Hepatocyte (in vitro differentiated cells): Measurements from ENCODE around the gene ENO2. TPM values are rescaled to one million over a fixed set of nuclear protein-coding genes. Genes with fewer than 3 reads are reported as not detected.

Experiments
- DNase-seq: peaks from one replicate; pipeline ENCODE4 v3.0.0-alpha.2; 2016; ENCODE audit warnings: low spot score
- H2AFZ ChIP-seq: fragments of 200-600 bp; sonication (generic); 2 replicates; pipeline ENCODE4 v1.6.0; 2016; ENCODE audit warnings: antibody characterized with exemption, mild to moderate bottlenecking
- H3K27ac ChIP-seq: fragments of 200-600 bp; sonication (generic); 2 replicates; pipeline ENCODE4 v1.5.1; 2016; ENCODE audit warnings: mild to moderate bottlenecking
- H3K27me3 ChIP-seq: fragments of 200-600 bp; sonication (generic); 2 replicates; pipeline ENCODE4 v1.6.1; 2016
- H3K36me3 ChIP-seq: fragments of 200-600 bp; sonication (generic); replicated peaks from 2 replicates; pipeline ENCODE4 v1.5.1; 2016; ENCODE audit warnings: low read depth; ENCODE audit not compliant: insufficient read depth
- H3K4me1 ChIP-seq: fragments of 200-600 bp; sonication (generic); 2 replicates; pipeline ENCODE4 v1.5.1; 2016; ENCODE audit warnings: mild to moderate bottlenecking, moderate library complexity; ENCODE audit not compliant: insufficient read depth
- H3K4me2 ChIP-seq: fragments of 200-600 bp; sonication (generic); 2 replicates; pipeline ENCODE4 v1.6.0; 2016
- H3K4me3 ChIP-seq: fragments of 200-600 bp; sonication (generic); 2 replicates; pipeline ENCODE4 v1.5.1; 2016; ENCODE audit warnings: mild to moderate bottlenecking
- H3K79me2 ChIP-seq: fragments of 200-600 bp; sonication (generic); 2 replicates; pipeline ENCODE4 v1.6.0; 2017; ENCODE audit warnings: mild to moderate bottlenecking
- H3K9me2 ChIP-seq: fragments of 200-600 bp; sonication (generic); replicated peaks from 2 replicates; pipeline ENCODE4 v1.6.0; 2017; ENCODE audit warnings: mild to moderate bottlenecking; ENCODE audit not compliant: insufficient read depth
- H3K9me3 ChIP-seq: fragments of 200-600 bp; sonication (generic); 2 replicates; pipeline ENCODE4 v1.5.1; 2016; ENCODE audit warnings: low read depth, mild to moderate bottlenecking
- H4K20me1 ChIP-seq: fragments of 200-600 bp; sonication (generic); 2 replicates; pipeline ENCODE4 v1.6.0; 2016; ENCODE audit warnings: mild to moderate bottlenecking; ENCODE audit not compliant: insufficient read depth, poor library complexity, severe bottlenecking
- EZH2 ChIP-seq: fragments of 200-600 bp; sonication (generic); IDR thresholded peaks from 2 replicates; pipeline ENCODE4 v1.6.1; 2016; ENCODE audit warnings: antibody characterized with exemption, mild to moderate bottlenecking, borderline replicate concordance
- EZH2phosphoT487 ChIP-seq: fragments of 200-600 bp; sonication (generic); IDR thresholded peaks from one replicate; pipeline ENCODE4 v1.6.1; 2018; ENCODE audit warnings: antibody characterized with exemption, mild to moderate bottlenecking, low read depth, moderate library complexity; ENCODE audit not compliant: unreplicated experiment, severe bottlenecking
- WGBS: methylation state at CpG from one replicate; pipeline ENCODE4 v1.1.6; 2016; ENCODE audit warnings: low lambda C conversion rate; ENCODE audit errors: missing lambda C conversion rate; 5-methylcytosine and 5-hydroxymethylcytosine counted together
- polyA plus RNA-seq: library from polyadenylated mRNA; unstranded; fragments of >200 nt; fragmentation: Nextera tagmentation; extraction: Ambion mirVana; gene quantifications from 2 replicates; pipeline ENCODE4 v1.2.1, GENCODE V29; 2016
- total RNA-seq: library from RNA; depleted of rRNA; stranded (reverse); fragments of >200 nt; gene quantifications from 2 replicates; pipeline ENCODE4 v1.2.3, GENCODE V29; 2014
- TF ChIP-seq, protein P1 (sequence below): fragments of 200-600 bp; sonication (generic); IDR thresholded peaks from 2 replicates; pipeline ENCODE4 v1.5.1; 2016; ENCODE audit warnings: antibody characterized with exemption, mild to moderate bottlenecking; ENCODE audit not compliant: poor library complexity

ENO2 gene
- total and polyA plus RNA-seq, 2 experiments from 2014 or later = 11.8 to 14.2 TPM

DNA sequence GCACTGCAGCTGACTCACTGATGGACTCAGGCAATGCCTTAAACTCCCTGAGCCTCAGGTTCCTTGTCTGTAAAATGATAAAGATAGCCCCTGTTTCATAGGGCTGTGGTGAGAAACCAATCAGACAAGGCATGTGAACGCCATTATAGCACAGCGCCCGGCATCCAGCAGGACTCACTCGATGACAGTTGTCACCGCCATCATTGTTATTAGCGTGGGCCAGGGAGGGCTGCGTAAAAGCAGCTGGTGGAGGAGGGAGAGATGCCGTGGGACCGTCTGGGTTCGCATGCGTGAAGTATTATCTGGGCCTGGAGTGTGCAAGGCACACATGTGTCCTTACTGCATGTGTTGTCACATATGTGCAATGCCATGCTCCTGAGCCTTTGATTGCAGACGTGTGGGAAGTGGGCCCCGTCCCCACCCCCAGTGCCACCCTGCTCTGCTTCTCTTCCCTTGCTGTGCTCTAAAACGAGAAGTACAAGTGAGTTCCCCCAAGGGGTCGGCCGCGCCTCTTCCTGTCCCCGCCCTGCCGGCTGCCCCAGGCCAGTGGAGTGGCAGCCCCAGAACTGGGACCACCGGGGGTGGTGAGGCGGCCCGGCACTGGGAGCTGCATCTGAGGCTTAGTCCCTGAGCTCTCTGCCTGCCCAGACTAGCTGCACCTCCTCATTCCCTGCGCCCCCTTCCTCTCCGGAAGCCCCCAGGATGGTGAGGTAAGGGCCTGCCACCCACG lies 36.6 kb downstream of the ENO2 start, which contains the start of gene PTPN6:
Gene PTPN6, plus strand, starts transcription at position 546 of the 730 bp plus-strand sequence. Its CDS starts 157 bp downstream, at position 703.
- Histone ChIP-seq H3K27ac (no peak within 1 kb of the TSS), H3K79me2 (peaks cover 10% of the 10 kb centered on the region), H3K4me3 (no peak within 1 kb of the TSS), H3K4me1 (peaks cover 4% of the 10 kb centered on the region), H4K20me1 (no peaks in the 10 kb centered on the region), H3K36me3 (no peaks in the 10 kb centered on the region), H3K27me3 (no peaks in the 10 kb centered on the region), H3K9me2 (no peaks in the 10 kb centered on the region), H3K4me2 (no peak within 1 kb of the TSS), H3K9me3 (no peaks in the 10 kb centered on the region), H2AFZ (no peak within 1 kb of the TSS)
- 88% methylated on average over 24 of the region's 25 CpGs for WGBS
- no peak for DNase-seq
- TF ChIP-seq, protein P1, sequence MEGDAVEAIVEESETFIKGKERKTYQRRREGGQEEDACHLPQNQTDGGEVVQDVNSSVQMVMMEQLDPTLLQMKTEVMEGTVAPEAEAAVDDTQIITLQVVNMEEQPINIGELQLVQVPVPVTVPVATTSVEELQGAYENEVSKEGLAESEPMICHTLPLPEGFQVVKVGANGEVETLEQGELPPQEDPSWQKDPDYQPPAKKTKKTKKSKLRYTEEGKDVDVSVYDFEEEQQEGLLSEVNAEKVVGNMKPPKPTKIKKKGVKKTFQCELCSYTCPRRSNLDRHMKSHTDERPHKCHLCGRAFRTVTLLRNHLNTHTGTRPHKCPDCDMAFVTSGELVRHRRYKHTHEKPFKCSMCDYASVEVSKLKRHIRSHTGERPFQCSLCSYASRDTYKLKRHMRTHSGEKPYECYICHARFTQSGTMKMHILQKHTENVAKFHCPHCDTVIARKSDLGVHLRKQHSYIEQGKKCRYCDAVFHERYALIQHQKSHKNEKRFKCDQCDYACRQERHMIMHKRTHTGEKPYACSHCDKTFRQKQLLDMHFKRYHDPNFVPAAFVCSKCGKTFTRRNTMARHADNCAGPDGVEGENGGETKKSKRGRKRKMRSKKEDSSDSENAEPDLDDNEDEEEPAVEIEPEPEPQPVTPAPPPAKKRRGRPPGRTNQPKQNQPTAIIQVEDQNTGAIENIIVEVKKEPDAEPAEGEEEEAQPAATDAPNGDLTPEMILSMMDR = no peak
- TF ChIP-seq EZH2phosphoT487 = no peak
- TF ChIP-seq EZH2 = no peak

DNA sequence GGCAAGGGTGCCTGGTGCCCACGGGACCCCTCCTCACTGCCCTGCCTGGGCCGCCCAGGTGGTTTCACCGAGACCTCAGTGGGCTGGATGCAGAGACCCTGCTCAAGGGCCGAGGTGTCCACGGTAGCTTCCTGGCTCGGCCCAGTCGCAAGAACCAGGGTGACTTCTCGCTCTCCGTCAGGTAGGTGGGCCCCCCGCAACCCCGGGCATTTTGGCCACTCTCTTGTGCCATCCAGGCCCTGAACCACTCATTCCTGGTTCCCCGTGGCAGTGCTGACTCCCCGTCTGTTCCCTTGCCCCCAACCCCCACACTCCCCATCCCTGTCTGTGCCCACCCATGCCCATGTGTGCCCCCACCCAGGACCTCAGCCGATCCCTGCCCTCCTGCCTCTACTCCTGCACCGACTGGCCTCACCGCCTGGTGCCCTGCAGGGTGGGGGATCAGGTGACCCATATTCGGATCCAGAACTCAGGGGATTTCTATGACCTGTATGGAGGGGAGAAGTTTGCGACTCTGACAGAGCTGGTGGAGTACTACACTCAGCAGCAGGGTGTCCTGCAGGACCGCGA lies 37.3 kb downstream of the ENO2 start:
- Histone ChIP-seq H3K9me3 (no peaks in the 10 kb centered on the region), H2AFZ (no peak overlapping the region), H3K36me3 (no peaks in the 10 kb centered on the region), H3K4me3 (no peak overlapping the region), H3K4me2 (no peak overlapping the region), H3K27ac (no peak overlapping the region), H3K27me3 (no peaks in the 10 kb centered on the region), H3K9me2 (no peaks in the 10 kb centered on the region), H4K20me1 (no peaks in the 10 kb centered on the region), H3K79me2 (peaks cover 10% of the 10 kb centered on the region), H3K4me1 (peaks cover 3% of the 10 kb centered on the region)
- DNase-seq = no peak
- TF ChIP-seq EZH2phosphoT487 (no peak), EZH2 (no peak)
- TF ChIP-seq, protein P1 = no peak
- 93% methylated on average over 14 of the region's 20 CpGs for WGBS

DNA sequence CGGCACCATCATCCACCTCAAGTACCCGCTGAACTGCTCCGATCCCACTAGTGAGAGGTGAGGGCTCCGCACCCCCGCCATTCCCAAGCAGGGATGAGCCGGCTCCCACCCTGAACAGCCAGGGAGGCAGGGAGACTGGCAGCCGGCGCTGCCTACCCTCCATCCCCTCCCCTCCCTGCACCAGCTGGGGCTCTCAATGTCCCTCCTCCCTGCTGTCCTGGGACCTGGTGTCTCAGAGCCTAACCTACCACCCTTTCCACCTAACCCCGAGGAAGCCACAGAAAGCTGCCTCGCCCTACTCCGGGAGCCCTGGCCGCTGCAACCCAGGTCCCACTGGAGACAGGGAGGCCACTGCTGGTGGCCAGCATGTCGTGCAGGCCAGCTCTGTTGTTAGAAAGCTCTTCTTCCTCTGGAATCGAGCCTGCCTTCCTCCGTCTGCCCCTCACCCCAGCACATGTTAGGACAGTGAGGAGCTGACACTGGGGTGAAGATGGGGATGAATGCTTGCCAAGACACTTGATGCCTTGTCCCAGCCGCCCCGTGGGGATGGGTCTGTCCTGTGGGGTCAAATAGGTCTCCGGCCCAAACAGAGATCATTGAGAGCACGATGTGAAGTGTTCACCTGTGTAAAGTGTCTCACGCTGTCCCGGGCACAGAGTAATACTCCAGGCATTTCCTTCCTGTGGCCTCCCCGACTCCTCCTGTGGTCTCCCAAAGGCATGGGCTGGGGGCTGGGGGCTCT lies 37.9 kb downstream of the ENO2 start:
- 89% methylated on average over 18 of the region's 22 CpGs for WGBS
- Histone ChIP-seq H3K4me1 (peaks cover 3% of the 10 kb centered on the region), H3K9me3 (no peaks in the 10 kb centered on the region), H3K27me3 (no peaks in the 10 kb centered on the region), H2AFZ (no peak overlapping the region), H3K9me2 (no peaks in the 10 kb centered on the region), H3K4me2 (no peak overlapping the region), H3K4me3 (no peak overlapping the region), H4K20me1 (no peaks in the 10 kb centered on the region), H3K36me3 (no peaks in the 10 kb centered on the region), H3K79me2 (peaks cover 6% of the 10 kb centered on the region), H3K27ac (no peak overlapping the region)
- DNase-seq = no peak
- TF ChIP-seq EZH2 (no peak), EZH2phosphoT487 (no peak)
- TF ChIP-seq, protein P1 = no peak
